MM.1S (cell line): ENCODE measurements around the gene PRKCZ.

ENCODE experiments used
- EZH2 ChIP-seq: fragments of 300-600 bp; sonication (generic); optimal IDR thresholded peaks from 2 replicates; pipeline ENCODE3; 2017; ENCODE audit warnings: low read depth, mild to moderate bottlenecking, antibody characterized with exemption, low read length, mixed read lengths
- TF ChIP-seq, protein P1 (sequence below): fragments of 300-600 bp; sonication (generic); IDR thresholded peaks from 2 replicates; pipeline ENCODE4 v1.5.1; 2016; ENCODE audit warnings: antibody characterized with exemption, low read length, mixed read lengths

DNA sequence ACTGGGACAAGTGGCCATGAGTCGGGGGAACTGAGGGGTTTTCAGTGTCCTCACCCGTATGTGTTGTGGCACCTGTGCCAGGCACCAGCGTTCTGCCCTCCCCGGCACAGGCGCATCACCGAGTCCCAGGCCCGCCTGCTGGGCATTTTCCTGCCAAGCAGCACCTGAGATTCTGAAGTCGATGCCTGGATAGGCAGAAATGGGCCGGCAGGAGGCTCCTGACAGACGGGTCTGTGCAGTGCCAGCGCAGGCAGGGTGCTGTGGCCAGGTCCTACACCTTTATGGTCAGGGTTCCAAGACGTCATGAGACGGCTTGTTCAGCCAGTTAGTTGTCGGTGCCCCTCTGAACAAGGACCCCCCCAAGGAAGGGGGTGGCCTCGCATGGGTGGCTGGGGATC, 133.7 kb downstream of the PRKCZ start:
- TF ChIP-seq, protein P1, sequence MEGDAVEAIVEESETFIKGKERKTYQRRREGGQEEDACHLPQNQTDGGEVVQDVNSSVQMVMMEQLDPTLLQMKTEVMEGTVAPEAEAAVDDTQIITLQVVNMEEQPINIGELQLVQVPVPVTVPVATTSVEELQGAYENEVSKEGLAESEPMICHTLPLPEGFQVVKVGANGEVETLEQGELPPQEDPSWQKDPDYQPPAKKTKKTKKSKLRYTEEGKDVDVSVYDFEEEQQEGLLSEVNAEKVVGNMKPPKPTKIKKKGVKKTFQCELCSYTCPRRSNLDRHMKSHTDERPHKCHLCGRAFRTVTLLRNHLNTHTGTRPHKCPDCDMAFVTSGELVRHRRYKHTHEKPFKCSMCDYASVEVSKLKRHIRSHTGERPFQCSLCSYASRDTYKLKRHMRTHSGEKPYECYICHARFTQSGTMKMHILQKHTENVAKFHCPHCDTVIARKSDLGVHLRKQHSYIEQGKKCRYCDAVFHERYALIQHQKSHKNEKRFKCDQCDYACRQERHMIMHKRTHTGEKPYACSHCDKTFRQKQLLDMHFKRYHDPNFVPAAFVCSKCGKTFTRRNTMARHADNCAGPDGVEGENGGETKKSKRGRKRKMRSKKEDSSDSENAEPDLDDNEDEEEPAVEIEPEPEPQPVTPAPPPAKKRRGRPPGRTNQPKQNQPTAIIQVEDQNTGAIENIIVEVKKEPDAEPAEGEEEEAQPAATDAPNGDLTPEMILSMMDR: no peak
- no peak for TF ChIP-seq EZH2
